ENCODE data around the gene LTF.

DNA sequence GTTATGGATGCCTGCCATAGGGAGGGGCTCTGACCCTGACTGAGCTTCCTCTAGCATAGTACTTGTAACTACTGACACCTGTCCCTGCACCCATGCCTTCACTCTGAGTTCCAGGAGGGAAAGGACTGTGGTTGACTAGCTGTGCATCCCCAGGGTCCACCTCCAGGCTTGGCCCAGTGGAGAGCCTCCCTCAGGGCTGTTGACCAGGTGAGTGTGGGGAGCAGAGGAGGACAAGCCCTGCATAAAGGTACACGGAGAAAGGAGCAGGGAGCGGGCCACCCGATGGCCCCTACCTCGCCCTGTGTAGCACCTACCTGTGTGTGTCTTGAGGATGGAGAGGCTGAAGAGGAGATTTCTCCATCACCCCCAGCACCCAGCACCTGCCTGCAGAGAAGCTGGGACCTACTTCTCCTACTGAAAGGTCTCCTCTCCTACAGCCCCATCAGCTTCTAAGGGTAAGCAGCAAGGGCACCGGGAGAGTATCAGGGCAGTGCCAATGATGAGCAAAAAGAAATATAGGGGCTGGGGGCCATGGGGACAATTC lies 6.7 kb upstream of the LTF start:
- TF ChIP-seq CTCF (IDR thresholded peaks at IDR 0.05; ENCODE audit: low read depth, low read length) (no peak), EZH2phosphoT487 (IDR thresholded peaks at IDR 0.05; ENCODE audit: low read depth) (no peak)

All from OCI-LY3 (cell line).